ENCODE data around the gene TMEM126A. TPM values are rescaled to one million over a fixed set of nuclear protein-coding genes. Genes with fewer than 3 reads are reported as not detected.

Gene TMEM126A
- total RNA-seq, 6 experiments from 2014 or later: 32.0 to 52.4 (median 48.2) TPM

DNA sequence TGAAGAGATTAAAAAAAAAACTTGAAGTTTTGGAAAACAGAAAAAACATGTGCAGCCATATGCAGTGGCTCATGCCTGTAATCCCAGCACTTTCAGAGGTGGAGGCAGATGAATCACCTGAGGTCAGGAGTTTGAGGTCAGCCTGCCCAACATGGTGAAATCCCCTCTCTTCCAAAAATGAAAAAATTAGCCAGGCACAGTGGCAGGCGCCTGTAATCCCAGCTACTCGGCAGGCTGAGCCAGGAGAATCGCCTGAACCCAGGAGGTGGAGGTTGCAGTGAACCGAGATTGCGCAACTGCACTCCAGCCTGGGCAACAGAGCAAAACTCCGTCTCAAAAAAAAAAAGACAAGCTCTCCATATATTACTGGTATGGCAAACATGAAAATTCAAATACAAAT is 28.3 kb upstream of the TMEM126A start:
- no peak overlapping the region for H3K4me3 Mint-ChIP-seq
- TF ChIP-seq, protein P1, sequence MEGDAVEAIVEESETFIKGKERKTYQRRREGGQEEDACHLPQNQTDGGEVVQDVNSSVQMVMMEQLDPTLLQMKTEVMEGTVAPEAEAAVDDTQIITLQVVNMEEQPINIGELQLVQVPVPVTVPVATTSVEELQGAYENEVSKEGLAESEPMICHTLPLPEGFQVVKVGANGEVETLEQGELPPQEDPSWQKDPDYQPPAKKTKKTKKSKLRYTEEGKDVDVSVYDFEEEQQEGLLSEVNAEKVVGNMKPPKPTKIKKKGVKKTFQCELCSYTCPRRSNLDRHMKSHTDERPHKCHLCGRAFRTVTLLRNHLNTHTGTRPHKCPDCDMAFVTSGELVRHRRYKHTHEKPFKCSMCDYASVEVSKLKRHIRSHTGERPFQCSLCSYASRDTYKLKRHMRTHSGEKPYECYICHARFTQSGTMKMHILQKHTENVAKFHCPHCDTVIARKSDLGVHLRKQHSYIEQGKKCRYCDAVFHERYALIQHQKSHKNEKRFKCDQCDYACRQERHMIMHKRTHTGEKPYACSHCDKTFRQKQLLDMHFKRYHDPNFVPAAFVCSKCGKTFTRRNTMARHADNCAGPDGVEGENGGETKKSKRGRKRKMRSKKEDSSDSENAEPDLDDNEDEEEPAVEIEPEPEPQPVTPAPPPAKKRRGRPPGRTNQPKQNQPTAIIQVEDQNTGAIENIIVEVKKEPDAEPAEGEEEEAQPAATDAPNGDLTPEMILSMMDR (IDR thresholded peaks at IDR 0.05): no peak
- no peak for DNase-seq
- no peak overlapping the region for H3K27ac Mint-ChIP-seq
- H3K36me3 Mint-ChIP-seq (ENCODE audit: low read depth): no peaks in the 10 kb centered on the region
- no peaks in the 10 kb centered on the region for H3K9me3 Mint-ChIP-seq
- H3K27me3 Mint-ChIP-seq (ENCODE audit: insufficient read depth): peaks cover 2% of the 10 kb centered on the region; the same call in 1 of the 2 replicates
- H3K4me1 Mint-ChIP-seq (ENCODE audit: low read depth): no peaks in the 10 kb centered on the region

DNA sequence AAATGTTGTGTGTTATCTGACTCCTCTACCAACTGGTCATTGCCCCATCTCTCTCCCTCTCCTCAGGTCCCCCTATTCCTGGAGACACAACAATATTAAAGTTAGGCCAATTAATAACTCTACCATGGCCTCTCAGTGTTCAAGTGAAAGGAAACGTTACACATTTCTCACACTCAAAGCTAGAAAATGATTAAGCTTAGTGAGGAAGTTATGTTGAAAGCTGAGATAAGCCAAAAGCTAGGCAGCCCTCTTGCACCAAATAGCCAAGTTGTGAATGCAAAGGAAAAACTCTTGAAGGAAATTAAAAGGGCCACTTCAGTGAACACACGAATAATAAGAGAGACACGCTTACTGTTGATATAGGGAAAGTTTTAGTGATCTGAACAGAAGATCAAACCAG is 27.5 kb upstream of the TMEM126A start:
- DNase-seq: no peak
- no peak overlapping the region for H3K4me3 Mint-ChIP-seq
- H3K27ac Mint-ChIP-seq: no peak overlapping the region
- TF ChIP-seq, protein P1 (IDR thresholded peaks at IDR 0.05): no peak
- H3K36me3 Mint-ChIP-seq (ENCODE audit: low read depth): no peaks in the 10 kb centered on the region
- peaks cover 4% of the 10 kb centered on the region for H3K27me3 Mint-ChIP-seq (ENCODE audit: insufficient read depth)
- H3K4me1 Mint-ChIP-seq (ENCODE audit: low read depth): no peaks in the 10 kb centered on the region
- H3K9me3 Mint-ChIP-seq: no peaks in the 10 kb centered on the region

DNA sequence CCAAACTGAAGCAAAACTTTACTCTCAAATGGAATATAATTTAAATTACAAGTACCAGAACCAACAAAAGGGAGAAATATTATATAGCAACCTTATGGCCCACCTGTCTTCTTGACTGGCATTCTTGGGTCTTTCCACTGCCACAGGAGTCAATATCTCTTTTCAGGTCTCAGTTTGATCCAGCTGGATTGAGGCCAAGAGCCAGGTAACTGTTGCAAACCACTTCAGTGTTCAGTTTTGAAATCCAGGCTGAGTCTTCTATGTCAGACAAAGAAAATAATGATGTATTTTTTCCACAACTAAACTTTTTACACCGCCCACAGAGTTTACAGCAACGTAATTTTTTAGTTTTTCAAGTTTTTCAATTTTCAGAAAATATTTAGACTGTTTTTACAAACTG is 21.3 kb upstream of the TMEM126A start:
- Mint-ChIP-seq H3K27me3 (ENCODE audit: insufficient read depth) (peaks cover 4% of the 10 kb centered on the region), H3K4me1 (ENCODE audit: low read depth) (peaks cover 22% of the 10 kb centered on the region), H3K36me3 (ENCODE audit: low read depth) (no peaks in the 10 kb centered on the region), H3K27ac (peak overlapping the region; percentile 79; the same call in 1 of the 2 replicates), H3K9me3 (no peaks in the 10 kb centered on the region), H3K4me3 (peak overlapping the region; percentile 94)
- TF ChIP-seq, protein P1 (IDR thresholded peaks at IDR 0.05): no peak
- DNase-seq: no peak

DNA sequence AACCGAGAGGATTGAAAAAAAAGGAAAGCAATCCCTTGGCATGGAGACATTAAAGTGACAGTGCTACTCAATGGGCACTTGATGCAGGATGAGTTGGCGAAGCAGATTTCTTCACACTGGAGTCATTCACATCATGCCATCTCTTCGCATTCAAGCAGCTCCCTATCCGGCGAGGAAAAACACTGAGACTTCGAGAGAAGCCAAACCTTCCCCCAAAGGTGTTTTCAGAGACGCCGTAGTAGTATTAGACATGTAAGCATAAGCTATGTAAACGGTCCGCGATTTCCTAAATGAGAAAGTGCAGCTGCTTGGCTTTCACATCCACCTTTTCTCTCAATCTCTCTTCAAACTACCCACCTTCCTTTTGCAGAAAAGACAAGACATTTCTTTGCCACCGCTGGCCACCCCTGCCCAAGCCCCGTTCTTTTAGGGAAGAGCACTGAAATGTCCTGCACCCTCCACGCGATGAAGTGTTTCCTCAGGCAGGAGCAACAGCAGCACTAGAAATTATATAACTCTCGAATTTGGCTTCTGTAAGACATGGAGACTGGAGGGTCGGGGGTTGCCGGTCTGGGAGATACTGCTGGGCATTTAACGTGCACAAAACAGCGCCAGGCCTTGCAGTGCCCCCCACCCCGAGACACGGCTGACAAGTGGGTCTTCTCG is 20.3 kb upstream of the TMEM126A start, which contains the start of gene DLG2:
TSS of gene DLG2 (minus strand) at position 13 of the 666 bp plus-strand sequence.
- H3K27ac Mint-ChIP-seq: peak within 1 kb of the TSS; percentile 79
- TF ChIP-seq, protein P1 (IDR thresholded peaks at IDR 0.05): no peak
- no peaks in the 10 kb centered on the region for H3K36me3 Mint-ChIP-seq (ENCODE audit: low read depth)
- H3K4me3 Mint-ChIP-seq: peak within 1 kb of the TSS; percentile 94
- peak; percentile 37 for DNase-seq
- peaks cover 3% of the 10 kb centered on the region for H3K27me3 Mint-ChIP-seq (ENCODE audit: insufficient read depth)
- peaks cover 22% of the 10 kb centered on the region for H3K4me1 Mint-ChIP-seq (ENCODE audit: low read depth)
- H3K9me3 Mint-ChIP-seq: no peaks in the 10 kb centered on the region

DNA sequence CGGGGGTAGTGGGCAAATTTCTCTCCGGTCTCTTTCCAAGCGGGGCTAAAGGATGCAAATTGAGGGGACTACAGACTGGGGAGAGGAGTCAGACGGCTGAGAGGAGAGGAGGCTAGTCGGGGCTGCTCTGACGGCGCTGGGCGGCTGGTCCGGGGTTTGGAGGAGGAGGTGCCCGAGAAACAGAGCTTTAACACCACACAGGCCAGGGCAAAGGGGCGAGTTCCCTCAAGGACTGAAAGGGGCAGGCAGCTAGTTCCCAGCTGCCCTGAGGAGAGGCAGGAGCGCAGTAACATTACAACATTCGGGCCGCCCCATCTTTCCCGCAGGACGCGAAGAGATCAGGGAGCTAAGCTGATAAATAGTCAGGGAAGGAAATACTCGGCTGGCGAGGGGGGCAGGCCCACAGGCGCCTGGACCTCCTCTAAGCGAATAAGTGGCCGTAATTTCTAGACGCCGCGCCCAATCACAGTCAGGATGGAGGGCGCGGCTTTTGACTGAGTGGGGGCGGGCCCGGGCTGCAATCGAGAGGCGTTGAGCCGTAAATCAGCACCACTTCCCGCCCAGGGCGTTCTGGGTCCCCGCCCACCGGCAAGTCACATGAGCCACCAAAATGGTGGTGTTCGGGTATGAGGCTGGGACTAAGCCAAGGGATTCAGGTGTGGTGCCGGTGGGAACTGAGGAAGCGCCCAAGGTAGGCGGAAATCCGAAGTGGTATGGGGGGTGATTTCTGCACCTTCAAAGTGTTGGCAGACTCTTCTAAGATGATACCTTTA is 19.6 kb upstream of the TMEM126A start, which contains the start of gene TMEM126B:
TSS of gene TMEM126B (plus strand) at position 596 of the 773 bp plus-strand sequence. CDS start at position 611, 15 bp downstream.
- H3K4me1 Mint-ChIP-seq (ENCODE audit: low read depth): peaks cover 22% of the 10 kb centered on the region
- peak; percentile 96 for DNase-seq
- H3K36me3 Mint-ChIP-seq (ENCODE audit: low read depth): no peaks in the 10 kb centered on the region
- peaks cover 3% of the 10 kb centered on the region for H3K27me3 Mint-ChIP-seq (ENCODE audit: insufficient read depth)
- TF ChIP-seq, protein P1 (IDR thresholded peaks at IDR 0.05): no peak
- H3K4me3 Mint-ChIP-seq: peak within 1 kb of the TSS; percentile 94
- H3K9me3 Mint-ChIP-seq: no peaks in the 10 kb centered on the region
- peak within 1 kb of the TSS; percentile 79 for H3K27ac Mint-ChIP-seq

Measured in HFFc6 (cell line).